Hematopoietic multipotent progenitor cell (in vitro differentiated cells): ENCODE results near the gene NTN5. TPM values are rescaled to one million over a fixed set of nuclear protein-coding genes. Genes with fewer than 3 reads are reported as not detected.
"Not testable (repeated sequence)": the region's sequence is repeated elsewhere in the genome, so short reads cannot be mapped to it uniquely, and the experiment has no call there.

ENCODE experiments used
- DNase-seq, 3 donors: peaks; one replicate each; pipeline ENCODE4 v3.0.0-alpha.2; 2011 to 2015; ENCODE audit warnings: low read depth in 2 of 3, low spot score in 2 of 3
- total RNA-seq: library from RNA; depleted of rRNA; stranded (reverse); fragments of >200 nt; gene quantifications from one replicate; pipeline ENCODE4 v1.2.3, GENCODE V29; 2012

The NTN5 gene
- total RNA-seq, 1 donor = 1.6 TPM

DNA sequence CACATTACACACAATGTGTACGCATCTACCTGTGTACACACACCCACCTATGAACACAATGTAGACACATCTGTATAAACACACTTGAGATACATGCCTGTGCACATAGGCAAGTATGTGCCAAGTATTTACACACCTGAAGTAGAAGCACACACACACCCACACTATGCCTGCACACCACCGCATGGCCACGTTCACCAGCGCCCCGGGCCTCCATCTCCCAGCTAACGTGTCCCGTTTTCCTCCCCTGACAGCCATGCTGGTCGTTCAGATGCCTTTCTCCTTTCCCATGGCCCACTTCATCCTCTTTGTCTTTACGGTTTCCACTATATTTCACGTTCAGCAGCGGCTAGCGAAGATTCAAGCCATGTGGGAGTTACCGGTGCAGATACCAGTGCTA, 29.9 kb upstream of the NTN5 start:
- no peak for DNase-seq

DNA sequence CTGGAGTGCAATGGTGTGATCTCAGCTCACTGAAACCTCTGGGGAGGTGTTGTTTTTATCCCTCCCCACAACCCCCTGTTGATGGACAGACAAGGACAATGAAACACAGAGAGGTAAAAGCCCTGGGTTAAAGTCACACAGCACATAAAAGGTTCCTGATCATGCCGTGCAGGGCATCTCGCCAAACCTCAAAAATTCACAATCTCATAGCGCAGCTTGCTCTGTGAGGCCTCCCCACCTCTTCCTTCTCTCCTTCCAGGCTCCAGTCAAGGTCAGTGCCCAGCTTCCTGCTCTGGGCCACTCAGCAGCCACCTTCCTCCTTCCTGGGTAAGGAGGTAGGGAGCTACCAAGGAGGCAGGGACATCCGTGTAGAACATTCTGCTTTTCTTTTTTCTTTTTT, 25.2 kb upstream of the NTN5 start:
- DNase-seq = peak in 2 of 3 donors; percentile 53 to 77

DNA sequence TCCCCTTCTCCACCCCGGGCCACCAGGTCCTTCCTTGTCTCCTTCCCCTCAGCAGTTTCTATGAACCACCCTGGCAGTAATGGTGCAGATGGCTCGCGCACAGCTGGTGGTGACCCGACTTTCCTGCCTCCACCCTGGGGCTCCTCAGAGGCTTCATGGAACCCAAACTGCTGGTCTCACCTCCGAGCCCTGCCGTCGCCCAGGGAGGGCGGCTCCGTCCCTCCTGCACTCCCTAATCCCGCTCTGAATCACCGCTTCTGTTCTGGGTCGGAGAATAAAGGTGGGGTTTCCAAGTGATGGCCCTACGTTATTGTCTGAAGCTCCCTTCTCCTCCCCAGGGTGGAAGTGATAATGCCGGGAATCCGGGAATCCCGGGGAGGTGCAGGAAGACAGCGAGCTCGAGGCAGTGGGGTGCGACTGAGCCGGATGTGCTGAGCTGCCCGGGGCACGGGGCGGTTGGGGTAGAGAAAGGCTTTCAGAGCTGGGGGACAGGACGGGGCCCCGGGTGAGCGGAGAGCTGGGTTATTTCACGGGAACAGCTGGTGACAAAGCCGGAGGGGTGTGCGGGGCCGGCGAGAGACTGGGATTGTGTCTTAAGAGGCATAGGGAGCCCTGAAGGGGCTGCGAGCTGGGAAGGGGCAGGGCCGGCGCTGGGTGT, 23.7 kb upstream of the NTN5 start:
- DNase-seq = peak in 1 of 3 donors; percentile 41

DNA sequence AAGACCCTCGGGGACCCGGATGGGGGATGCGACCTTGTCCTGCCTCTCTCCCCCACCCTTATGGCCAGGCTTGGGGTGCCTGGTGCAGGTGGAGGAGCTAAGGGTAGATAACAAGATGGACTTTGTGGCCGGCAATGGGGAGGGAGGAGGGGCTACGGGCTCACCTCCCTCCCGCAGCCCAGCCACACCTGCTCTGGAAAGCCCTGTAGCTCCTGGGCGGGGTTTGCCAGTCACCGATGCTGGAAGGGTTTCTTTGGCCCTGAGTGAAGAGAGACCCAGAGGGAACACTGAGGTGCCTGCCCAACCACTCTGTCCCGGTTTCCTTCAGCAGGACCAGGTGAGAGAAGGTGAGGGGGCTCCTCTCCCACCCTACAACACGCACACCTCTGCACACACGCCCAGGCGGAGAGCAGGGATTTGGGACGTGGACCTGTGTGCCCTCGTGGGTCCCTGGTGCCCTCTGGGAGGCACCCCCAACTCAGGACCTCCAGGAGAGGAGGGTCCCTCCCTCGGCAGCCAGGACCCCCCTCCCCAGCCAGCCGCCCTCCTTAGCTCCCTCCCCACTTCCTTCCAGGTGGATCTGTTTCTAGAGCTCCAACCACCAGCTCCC, 23.0 kb upstream of the NTN5 start, which contains the start of gene FUT2:
Gene FUT2, plus strand, starts transcription at position 229 of the 610 bp plus-strand sequence. CDS start 6,986 bp downstream, outside the sequence.
- DNase-seq = no peak

DNA sequence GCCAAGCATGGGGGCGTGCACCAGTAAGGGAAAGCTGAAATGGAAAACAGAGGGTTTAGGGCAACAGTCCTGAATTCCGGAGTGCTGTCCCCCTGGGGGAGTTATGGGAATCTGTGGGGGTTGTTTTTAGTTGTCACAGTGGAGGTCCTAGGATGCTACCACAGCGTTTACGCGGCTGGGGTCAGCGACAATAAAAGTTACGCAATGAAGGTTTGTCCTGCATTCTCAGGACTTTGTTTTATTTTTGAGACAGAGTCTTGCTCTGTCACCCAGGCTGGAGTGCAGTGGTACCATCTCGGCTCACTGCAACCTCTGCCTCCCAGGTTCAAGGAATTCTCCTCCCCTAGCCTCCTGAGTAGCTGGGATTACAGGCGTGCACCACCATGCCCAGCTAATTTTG, 20.8 kb upstream of the NTN5 start:
- DNase-seq = not testable (repeated sequence)

DNA sequence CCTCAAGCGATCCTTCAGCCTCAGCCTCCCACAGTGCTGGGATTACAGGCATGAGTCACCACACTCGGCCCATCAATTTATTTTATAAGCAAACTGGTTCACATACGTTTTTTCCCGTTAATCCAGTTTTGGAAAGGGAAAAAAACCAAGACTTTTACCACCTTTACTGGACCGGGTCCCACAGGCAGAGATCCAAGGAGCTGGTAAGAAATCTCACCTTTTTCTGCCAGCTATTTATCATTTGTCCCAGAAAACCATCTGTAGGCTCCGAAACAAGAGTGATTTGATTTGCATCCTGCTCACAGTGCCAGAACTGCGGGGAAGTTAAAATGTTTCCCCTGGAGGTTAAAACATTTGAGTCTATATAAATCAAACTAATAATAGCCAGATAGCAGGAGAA, 16.6 kb upstream of the NTN5 start:
- no peak for DNase-seq

DNA sequence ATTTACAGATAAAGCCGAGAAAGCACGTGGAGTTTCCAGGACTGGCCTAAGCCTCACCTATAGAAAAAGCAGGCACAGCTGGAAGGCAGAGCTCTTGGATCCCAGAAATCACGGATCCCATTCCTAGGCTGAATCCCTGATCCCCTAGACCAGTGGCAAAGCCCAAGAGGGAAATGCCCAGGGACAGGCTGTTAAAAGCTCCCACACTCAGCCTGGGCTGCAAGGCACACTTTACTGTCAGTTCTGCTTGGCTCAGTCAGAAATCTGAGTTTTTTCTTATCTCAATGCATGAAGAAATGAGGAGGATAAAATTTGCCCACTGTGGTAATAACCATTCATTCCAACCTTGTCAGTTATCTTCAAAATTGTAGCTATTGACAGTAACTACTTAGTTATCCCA, 15.0 kb upstream of the NTN5 start:
- no peak for DNase-seq

DNA sequence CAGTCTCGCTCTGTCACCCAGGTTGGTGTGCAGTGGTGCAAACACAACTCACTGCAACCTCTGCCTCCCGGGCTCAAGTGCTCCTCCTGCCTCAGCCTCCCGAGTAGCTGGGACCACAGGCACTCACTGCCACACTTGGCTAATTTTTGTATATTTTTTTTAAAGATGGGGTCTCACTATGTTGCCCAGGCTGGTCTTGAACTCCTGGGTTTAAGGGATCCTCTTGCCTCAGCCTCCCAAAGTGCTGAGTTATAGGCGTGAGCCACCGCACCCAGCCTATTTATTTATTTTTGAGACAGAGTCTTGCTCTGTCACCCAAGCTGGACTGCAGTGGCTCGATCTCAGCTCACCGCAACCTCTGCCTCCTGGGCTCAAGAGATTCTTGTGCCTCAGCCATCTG, 13.8 kb upstream of the NTN5 start:
- DNase-seq = not testable (repeated sequence)

DNA sequence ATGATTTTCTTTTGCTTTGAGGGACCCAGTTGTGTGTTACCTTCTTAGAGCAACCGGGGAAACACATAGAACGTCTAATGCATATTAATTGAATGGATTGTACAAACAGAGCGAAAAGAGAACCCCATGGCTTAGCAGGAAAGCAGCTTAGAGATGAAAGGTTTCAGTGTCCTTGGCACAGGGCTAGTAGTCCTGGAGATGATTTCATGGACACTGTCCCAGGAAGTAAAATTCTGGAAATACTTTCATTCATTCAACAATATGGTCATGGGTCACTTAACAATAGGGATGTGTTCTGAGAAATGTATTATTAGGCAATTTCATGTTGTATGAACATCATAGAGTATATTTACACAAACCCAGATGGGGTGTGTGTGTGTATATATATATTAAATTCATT, 13.3 kb upstream of the NTN5 start:
- DNase-seq = no peak

DNA sequence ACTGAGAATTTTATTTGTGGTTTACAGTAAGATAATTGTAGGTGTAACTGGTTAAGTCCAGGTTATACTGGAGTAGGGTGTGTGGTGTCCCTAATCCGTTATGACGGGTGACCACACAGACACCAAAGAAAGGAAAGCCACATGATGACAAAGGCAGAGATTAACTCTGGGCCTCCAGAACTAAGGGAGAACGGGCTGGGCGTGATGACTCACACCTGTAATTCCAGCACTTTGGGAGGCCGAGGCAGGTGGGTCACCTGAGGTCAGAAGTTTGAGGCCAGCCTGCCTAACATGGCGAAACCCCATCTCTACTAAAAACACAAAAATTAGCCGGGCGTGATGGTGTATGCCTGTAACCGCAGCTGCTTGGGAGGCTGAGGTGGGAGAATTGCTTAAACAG, 12.8 kb upstream of the NTN5 start:
- no peak for DNase-seq

DNA sequence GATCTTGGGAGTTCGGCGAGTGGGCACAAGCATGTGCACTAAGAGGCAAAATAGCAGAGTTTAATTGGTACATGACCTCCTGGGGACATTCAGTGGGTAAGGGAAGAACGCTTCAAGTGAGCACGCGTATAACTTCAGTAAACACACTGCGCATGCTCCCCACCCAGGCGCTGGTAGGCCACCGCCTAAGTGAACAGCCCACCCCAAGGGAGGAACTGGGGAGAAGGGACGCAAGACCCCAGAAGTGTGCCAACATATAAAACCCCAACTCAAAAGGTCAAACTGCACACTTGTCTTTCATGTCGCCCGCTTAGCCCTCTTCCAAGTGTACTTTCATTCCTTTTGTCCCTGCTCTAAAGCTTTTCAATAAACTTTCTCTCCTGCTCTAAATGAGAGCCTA, 10.5 kb upstream of the NTN5 start:
- peak in 2 of 3 donors; percentile 53 to 71 for DNase-seq

DNA sequence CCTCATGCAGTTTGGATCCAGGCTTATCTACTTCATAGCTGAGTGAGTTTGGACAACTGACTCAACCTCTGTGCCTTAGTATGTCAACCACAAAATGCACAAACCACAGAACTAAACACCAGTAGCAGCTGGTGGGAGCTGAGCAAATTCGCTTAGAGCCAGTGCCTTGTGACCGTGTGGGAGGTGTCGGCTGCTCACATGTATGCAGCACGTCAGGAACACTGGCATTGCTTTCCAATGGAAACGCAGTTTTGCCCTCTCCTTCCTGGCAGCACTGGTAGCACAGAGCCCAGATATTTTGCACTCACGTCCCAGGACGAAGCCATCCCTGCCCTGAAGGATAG, 8.3 kb upstream of the NTN5 start:
- no peak for DNase-seq

DNA sequence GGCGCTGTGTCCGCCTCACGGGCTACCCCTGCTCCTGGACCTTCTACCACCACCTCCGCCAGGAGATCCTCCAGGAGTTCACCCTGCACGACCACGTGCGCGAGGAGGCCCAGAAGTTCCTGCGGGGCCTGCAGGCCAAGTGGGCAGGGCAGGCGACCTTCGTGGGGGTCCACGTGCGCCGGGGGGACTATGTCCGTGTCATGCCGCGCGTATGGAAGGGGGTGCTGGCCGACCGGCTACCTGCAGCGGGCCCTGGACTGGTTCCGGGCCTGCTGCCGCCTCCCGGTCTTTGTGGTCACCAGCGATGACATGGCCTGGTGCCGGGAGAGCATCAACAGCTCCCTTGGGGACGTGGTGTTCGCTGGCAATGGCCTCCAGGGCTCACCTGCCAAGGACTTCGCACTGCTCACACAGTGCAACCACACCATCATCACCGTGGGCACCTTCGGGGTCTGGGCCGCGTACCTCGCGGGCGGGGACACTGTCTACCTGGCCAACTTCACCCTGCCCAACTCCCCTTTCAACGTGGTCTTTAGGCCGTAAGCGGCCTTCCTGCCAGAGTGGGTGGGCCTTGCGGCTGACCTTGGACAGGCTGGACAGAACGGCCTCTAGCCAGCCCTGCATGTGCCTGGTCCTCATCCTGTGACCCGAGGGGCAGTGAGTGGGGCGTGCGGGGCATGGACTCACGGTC, 7.8 kb upstream of the NTN5 start:
- no peak for DNase-seq

DNA sequence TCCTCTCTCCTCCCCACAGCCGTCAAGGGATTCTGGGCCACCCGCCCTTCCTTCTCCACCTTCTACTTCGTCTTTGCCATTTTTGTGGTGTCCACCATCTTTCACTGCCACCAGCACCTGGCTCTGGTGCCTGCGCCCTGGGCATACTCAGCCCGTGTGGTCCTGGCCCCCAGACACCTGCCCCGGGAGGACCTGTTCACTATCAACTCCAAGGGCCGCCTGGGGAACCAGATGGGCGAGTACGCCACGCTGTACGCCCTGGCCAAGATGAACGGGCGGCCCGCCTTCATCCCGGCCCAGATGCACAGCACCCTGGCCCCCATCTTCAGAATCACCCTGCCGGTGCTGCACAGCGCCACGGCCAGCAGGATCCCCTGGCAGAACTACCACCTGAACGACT, 7.2 kb upstream of the NTN5 start:
- DNase-seq = not testable (repeated sequence)

DNA sequence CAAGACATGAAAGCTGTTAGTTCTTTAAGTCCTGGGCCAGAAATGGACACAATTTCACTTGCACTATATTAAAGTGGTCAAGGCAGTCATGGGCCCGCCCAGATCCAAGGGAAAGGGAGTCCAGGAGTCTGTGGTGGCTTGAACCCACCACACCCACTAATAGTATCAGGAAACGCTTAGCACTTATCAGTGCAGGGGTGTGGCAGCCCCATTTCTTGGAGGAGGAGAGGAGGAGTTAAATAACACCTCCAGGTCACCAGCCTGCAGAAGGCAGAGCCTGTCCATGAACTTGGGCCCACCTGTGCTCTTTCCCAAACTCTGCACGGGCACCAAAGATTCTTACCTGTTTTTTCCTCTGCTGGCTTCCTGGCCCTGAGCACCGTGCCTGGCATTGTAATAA, 5.4 kb upstream of the NTN5 start:
- DNase-seq = no peak

DNA sequence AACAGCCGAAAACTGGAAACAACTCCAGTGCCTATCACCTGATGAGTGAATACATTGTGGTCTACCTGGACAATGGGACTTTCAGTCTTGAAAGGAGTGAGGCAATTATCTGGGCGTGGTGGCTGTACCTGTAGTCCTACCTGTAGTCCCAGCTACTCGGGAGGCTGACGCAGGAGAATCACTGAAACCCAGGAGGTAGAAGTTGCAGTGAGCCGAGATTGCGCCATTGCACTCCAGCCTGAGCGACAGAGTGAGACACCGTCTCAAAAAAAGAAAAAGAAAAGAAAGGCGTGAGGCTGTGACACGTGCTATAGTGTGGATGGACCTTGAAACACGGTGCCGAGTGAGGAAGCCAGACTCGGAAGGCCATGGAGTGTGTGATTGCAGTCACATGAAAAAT, 4.1 kb upstream of the NTN5 start:
- no peak for DNase-seq

DNA sequence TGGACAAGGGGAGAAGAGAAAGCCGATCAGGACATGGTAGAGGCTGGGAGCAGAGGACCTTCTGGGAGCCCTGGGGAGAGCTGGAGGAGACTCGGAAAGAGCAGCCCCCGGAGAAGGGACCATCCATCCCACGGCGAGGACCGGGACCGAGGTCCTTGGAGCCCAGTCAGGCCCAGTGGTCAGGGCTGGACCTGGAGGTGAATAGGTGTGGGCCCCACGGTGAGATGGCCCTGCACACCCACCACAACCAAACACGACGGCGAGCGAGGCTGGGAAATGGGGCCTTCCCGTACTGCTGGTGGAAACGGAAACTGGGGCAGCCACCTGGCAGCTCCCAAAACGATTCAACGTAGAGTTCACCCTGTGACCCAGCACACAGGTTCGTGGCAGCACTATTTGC, 3.7 kb upstream of the NTN5 start:
- DNase-seq = no peak

DNA sequence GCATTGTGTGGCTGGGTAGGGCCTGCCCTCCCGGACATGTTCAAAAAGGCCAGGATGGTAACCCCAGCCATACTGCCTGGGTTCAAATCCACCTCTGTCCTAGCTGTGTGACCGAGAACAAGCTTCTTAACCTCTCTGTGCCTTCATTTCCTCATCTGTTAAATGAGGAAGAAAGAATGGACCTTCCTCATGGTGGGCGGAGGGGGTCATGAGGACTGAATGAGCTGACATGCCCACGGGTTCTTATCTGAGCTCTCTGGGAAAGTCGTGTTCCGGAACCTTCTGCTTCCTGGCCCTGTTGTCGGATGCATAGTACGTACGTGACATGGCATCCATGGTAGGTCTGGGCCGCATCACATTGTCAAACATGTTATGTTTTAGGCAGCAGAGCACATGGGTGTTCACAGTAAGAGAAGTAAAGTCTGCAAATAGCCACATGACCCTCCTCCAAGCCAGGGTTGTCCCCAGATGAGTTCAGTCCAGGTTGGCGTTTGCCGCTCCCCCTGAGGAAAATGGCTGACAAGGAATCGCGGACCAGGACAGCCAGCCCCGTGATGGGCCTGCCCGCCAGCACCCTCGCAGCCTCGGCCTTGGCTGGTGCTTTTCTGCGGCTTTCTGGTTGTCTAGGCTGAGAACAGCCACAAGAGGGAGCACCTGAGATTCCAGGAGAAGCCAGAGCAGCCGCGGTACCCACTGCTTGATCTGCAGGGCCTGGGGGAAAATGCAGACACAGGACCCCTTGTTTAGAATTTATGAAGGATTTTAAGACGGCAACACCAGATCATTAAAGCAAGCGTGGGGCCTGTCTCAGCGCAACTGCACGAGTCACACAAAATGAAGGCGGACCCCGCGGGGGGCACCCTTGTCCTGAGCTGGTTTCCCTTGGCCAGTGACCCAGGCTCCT, 2.4 kb upstream of the NTN5 start:
- peak; percentile 50 to 88 (median 73) for DNase-seq

DNA sequence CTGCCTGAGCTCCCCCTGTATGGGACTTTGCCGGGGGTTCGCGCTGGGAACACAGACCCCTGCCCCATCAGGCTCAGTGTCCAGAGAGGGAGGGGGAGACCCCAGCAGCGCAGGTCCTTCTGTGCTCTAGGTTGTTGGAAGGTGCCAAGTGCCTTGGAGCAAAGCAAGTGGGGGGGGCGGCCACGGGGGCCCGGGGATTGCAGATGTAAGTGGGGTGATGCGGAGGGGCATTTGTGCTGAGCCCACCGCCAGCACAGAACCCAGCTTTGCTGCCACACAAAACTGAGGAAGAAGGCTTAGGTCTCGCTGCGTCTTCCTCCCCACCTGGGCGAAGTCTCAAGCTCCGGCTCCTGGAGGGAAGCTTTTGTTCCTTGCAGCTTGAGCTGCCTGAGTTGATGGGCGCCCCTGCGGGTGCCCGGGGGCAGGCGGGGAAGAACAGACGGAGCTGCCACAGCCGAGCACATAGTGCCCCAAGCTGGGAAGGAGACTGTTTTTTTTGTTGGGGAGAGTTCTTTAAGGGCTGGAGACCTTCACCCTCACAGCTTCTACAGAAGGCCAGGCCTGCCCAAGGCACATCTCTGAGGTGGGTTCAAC, 1.5 kb upstream of the NTN5 start:
- no peak for DNase-seq

DNA sequence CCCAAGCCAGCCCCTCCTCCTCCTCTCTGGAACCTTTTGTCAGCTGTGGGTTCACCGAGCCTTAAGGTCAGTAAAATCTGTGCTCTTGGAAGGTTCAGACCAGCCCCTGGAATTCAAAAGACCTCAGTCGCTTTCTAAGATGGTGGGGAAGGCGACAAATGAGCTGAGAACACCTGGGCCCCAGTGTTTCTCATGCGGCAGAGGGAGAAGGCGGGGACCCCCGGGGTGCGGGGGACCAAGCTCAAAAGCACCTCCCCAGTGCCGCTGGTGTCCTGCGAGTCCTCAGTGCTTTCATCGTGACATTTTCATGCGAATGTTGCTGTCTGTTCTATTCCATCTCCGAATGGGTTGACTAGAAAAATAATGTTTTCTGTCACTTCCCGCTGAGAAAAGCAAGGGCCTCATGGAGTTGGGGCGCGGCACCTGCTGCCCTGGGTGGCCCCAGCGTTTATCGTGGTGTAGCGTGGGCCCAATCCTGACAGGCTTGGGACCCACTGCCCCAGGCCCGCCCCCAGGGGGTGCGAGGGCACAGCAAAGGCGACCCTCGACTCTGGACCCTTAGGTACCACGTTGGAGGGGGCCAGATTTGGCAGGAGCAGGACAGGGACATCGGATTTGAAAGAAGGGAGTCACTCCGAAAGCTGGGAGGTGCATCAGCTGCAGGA, 751 bp upstream of the NTN5 start:
- DNase-seq = no peak
